KMS-11 (cell line): ENCODE data around the gene CEP170B.
"Not testable (repeated sequence)": the region's sequence is repeated elsewhere in the genome, so short reads cannot be mapped to it uniquely, and the experiment has no call there.

Experiments
- H2AFZ ChIP-seq: fragments of 200-600 bp; sonication (generic); 2 replicates; pipeline ENCODE4 v1.6.1; 2016; ENCODE audit warnings: antibody characterized with exemption, mixed run types, low read depth
- H3K27ac ChIP-seq: fragments of 200-600 bp; sonication (generic); 2 replicates; pipeline ENCODE4 v1.6.1; 2016; ENCODE audit warnings: mild to moderate bottlenecking, mixed run types
- H3K27me3 ChIP-seq: fragments of 200-600 bp; sonication (generic); 2 replicates; pipeline ENCODE4 v1.6.1; 2017; ENCODE audit warnings: mild to moderate bottlenecking, low read depth, mixed run types, moderate library complexity; ENCODE audit not compliant: insufficient read depth
- H3K36me3 ChIP-seq: fragments of 200-600 bp; sonication (generic); 2 replicates; pipeline ENCODE4 v1.6.1; 2017; ENCODE audit warnings: mild to moderate bottlenecking, mixed run types; ENCODE audit not compliant: insufficient read depth
- H3K4me1 ChIP-seq: fragments of 200-600 bp; sonication (generic); 2 replicates; pipeline ENCODE4 v1.6.1; 2016; ENCODE audit warnings: mild to moderate bottlenecking, low read depth, mixed run types; ENCODE audit not compliant: poor library complexity, severe bottlenecking
- H3K4me2 ChIP-seq: fragments of 200-600 bp; sonication (generic); 2 replicates; pipeline ENCODE4 v1.7.0; 2016; ENCODE audit warnings: mild to moderate bottlenecking, mixed run types
- H3K4me3 ChIP-seq: fragments of 200-600 bp; sonication (generic); IDR thresholded peaks from 2 replicates; pipeline ENCODE4 v1.6.1; 2017; ENCODE audit warnings: low read depth, low read length, mixed read lengths; ENCODE audit not compliant: insufficient read depth
- H3K79me2 ChIP-seq: fragments of 200-600 bp; sonication (generic); 2 replicates; pipeline ENCODE4 v1.6.1; 2016; ENCODE audit warnings: low read depth, mixed run types; ENCODE audit not compliant: insufficient read depth
- H3K9ac ChIP-seq: fragments of 200-600 bp; sonication (generic); 2 replicates; pipeline ENCODE4 v1.6.1; 2016; ENCODE audit warnings: mild to moderate bottlenecking, mixed run types
- H4K20me1 ChIP-seq: fragments of 200-600 bp; sonication (generic); 2 replicates; pipeline ENCODE4 v1.6.1; 2016; ENCODE audit warnings: mild to moderate bottlenecking, mixed run types; ENCODE audit not compliant: insufficient read depth
- TF ChIP-seq, protein P1 (sequence below): fragments of 200-600 bp; sonication (generic); conservative IDR thresholded peaks from 2 replicates; pipeline ENCODE4 v1.6.1; 2017; ENCODE audit warnings: low read depth, mild to moderate bottlenecking, antibody characterized with exemption, low read length, moderate library complexity, mixed read lengths

Gene CEP170B

DNA sequence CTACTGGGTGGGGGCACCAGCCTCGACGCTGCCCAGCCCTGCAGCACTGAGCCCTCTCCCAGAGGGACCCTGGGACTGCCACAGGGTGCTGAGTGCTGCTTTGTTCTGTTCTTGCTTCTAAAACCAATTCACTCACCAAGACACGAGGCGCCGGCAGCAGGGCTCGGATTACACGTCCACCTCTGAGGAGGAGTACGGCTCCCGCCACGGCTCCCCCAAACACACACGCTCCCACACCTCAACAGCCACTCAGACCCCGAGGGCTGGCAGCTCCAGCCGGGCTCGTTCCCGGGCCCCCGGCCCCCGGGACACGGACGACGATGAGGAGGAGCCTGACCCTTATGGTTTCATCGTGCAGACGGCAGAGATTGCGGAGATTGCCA, 24.3 kb downstream of the CEP170B start:
- TF ChIP-seq, protein P1, sequence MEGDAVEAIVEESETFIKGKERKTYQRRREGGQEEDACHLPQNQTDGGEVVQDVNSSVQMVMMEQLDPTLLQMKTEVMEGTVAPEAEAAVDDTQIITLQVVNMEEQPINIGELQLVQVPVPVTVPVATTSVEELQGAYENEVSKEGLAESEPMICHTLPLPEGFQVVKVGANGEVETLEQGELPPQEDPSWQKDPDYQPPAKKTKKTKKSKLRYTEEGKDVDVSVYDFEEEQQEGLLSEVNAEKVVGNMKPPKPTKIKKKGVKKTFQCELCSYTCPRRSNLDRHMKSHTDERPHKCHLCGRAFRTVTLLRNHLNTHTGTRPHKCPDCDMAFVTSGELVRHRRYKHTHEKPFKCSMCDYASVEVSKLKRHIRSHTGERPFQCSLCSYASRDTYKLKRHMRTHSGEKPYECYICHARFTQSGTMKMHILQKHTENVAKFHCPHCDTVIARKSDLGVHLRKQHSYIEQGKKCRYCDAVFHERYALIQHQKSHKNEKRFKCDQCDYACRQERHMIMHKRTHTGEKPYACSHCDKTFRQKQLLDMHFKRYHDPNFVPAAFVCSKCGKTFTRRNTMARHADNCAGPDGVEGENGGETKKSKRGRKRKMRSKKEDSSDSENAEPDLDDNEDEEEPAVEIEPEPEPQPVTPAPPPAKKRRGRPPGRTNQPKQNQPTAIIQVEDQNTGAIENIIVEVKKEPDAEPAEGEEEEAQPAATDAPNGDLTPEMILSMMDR: no peak
- H2AFZ ChIP-seq: no peak overlapping the region
- H3K4me1 ChIP-seq: peaks cover 21% of the 10 kb centered on the region
- H3K79me2 ChIP-seq: no peaks in the 10 kb centered on the region
- H3K36me3 ChIP-seq: no peaks in the 10 kb centered on the region
- H3K27ac ChIP-seq: no peak overlapping the region
- H3K4me3 ChIP-seq: no peak overlapping the region
- H3K27me3 ChIP-seq: no peaks in the 10 kb centered on the region
- no peak overlapping the region for H3K4me2 ChIP-seq
- H3K9ac ChIP-seq: no peak overlapping the region
- H4K20me1 ChIP-seq: no peaks in the 10 kb centered on the region

DNA sequence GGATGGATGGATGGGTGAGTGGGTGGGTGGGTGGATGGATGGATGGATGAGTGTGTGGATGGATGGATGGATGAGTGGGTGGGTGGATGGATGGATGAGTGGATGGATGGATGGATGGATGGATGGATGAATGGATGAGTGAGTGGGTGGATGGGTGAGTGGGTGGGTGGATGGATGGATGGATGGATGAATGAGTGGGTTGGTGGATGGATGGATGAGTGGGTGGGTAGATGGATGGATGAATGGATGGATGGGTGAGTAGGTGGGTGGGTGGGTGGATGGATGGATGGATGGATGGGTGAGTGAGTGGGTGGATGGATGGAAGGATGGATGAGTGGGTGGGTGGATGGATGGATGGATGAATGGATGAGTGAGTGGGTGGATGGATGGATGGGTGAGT, 25.2 kb downstream of the CEP170B start:
- H4K20me1 ChIP-seq, H3K4me3 ChIP-seq, H3K9ac ChIP-seq, H3K79me2 ChIP-seq, H3K27me3 ChIP-seq, H3K4me2 ChIP-seq, H2AFZ ChIP-seq, H3K27ac ChIP-seq, H3K36me3 ChIP-seq: not testable (repeated sequence)
- H3K4me1 ChIP-seq: peaks cover 30% of the 10 kb centered on the region

- no peaks in the 10 kb centered on the region for H3K27me3 ChIP-seq
- no peaks in the 10 kb centered on the region for H3K79me2 ChIP-seq
- no peaks in the 10 kb centered on the region for H4K20me1 ChIP-seq
- no peaks in the 10 kb centered on the region for H3K36me3 ChIP-seq
- H3K4me2 ChIP-seq: no peak overlapping the region
- peaks cover 35% of the 10 kb centered on the region for H3K4me1 ChIP-seq
- no peak overlapping the region for H3K9ac ChIP-seq
- no peak overlapping the region for H2AFZ ChIP-seq
- TF ChIP-seq, protein P1: no peak
- no peak overlapping the region for H3K27ac ChIP-seq
- H3K4me3 ChIP-seq: no peak overlapping the region
These were observed 26.1 kb downstream of the CEP170B start for GRCh38 chr14:104891121-104891551.

- H3K36me3 ChIP-seq: no peaks in the 10 kb centered on the region
- no peak overlapping the region for H3K27ac ChIP-seq
- no peaks in the 10 kb centered on the region for H3K79me2 ChIP-seq
- no peak overlapping the region for H3K4me3 ChIP-seq
- no peak overlapping the region for H2AFZ ChIP-seq
- no peak overlapping the region for H3K9ac ChIP-seq
- H3K4me1 ChIP-seq: peaks cover 41% of the 10 kb centered on the region
- H4K20me1 ChIP-seq: no peaks in the 10 kb centered on the region
- H3K4me2 ChIP-seq: no peak overlapping the region
- TF ChIP-seq, protein P1: no peak
- H3K27me3 ChIP-seq: no peaks in the 10 kb centered on the region
These were observed 26.8 kb downstream of the CEP170B start for GRCh38 chr14:104891664-104892530.
